Activated T-cell treated with anti-CD3 and anti-CD28 coated beads, Interleukin-2, amount 50 U/mL, for 72 hours (primary cell): ENCODE results near the gene MED26. TPM values are rescaled to one million over a fixed set of nuclear protein-coding genes. Genes with fewer than 3 reads are reported as not detected.

ENCODE experiments used
- ATAC-seq, 2 donors: fragments of 150-1000 bp; cut with Tn5 transposase; replicated peaks in 1 of 2; 2 replicates each; pipeline ENCODE4 v1.10.0; 2021; ENCODE audit warnings: moderate library complexity in 2 of 2, mild to moderate bottlenecking in 1 of 2
- DNase-seq, 2 donors: peaks; one replicate each; pipeline ENCODE4 v3.0.0; 2021 to 2022; ENCODE audit warnings: mixed read lengths in 1 of 2
- H3K27ac Mint-ChIP-seq: one replicate; pipeline ENCODE4 v1.8.0; 2022; ENCODE audit warnings: mild to moderate bottlenecking, moderate library complexity, mixed read lengths
- H3K27me3 Mint-ChIP-seq: one replicate; pipeline ENCODE4 v1.8.0; 2022; ENCODE audit warnings: low read depth, mixed read lengths
- H3K36me3 Mint-ChIP-seq, 2 donors: one replicate each; pipeline ENCODE4 v1.8.0; 2022; ENCODE audit warnings: mixed read lengths in 2 of 2, mild to moderate bottlenecking in 1 of 2; ENCODE audit not compliant: insufficient read depth in 2 of 2
- H3K4me1 Mint-ChIP-seq: one replicate; pipeline ENCODE4 v1.8.0; 2022; ENCODE audit warnings: low read depth, mixed read lengths
- H3K4me3 Mint-ChIP-seq, 2 donors: one replicate each; pipeline ENCODE4 v1.8.0; 2022; ENCODE audit warnings: mild to moderate bottlenecking in 2 of 2, mixed read lengths in 2 of 2, moderate library complexity in 2 of 2
- H3K9me3 Mint-ChIP-seq, 2 donors: one replicate each; pipeline ENCODE4 v1.8.0; 2022; ENCODE audit warnings: mixed read lengths in 2 of 2
- total RNA-seq, 2 donors: library from RNA; stranded (reverse); gene quantifications; one replicate each; pipeline ENCODE4 v1.2.3, GENCODE V29; 2022

Gene MED26
- total RNA-seq, 2 donors from 2014 or later: 18.6 to 20.2 TPM

- Mint-ChIP-seq H3K4me3 (no peak overlapping the region), H3K9me3 (no peaks in the 10 kb centered on the region), H3K36me3 (peaks cover 6 to 18% of the 10 kb centered on the region in 2 donors), H3K4me1 (peaks cover 26% of the 10 kb centered on the region), H3K27ac (peak overlapping the region; percentile 87), H3K27me3 (no peaks in the 10 kb centered on the region)
- ATAC-seq (no peak), DNase-seq (no peak)
These were observed 3.5 kb upstream of the MED26 start for GRCh38 chr19:16631465-16631864.

- ATAC-seq: peak; percentile 4 to 9
- H3K4me1 Mint-ChIP-seq: peaks cover 49% of the 10 kb centered on the region
These were observed 1.1 kb upstream of the MED26 start for GRCh38 chr19:16628984-16629691.

GRCh38 chr19:16627928-16628182 lies 149 bp downstream of the MED26 start:
- Mint-ChIP-seq H3K36me3 (peaks cover 6 to 22% of the 10 kb centered on the region in 2 donors), H3K4me1 (peaks cover 59% of the 10 kb centered on the region), H3K9me3 (no peaks in the 10 kb centered on the region), H3K27ac (no peak overlapping the region), H3K4me3 (peak overlapping the region; percentile 91 to 99), H3K27me3 (no peaks in the 10 kb centered on the region)
- ATAC-seq (no peak), DNase-seq (no peak)

More at GRCh38 chr19:16628984-16629691, 1.1 kb upstream of the MED26 start:
- Mint-ChIP-seq H3K4me3 (peak overlapping the region; percentile 77 to 99), H3K9me3 (no peaks in the 10 kb centered on the region), H3K27ac (peak overlapping the region; percentile 27), H3K27me3 (no peaks in the 10 kb centered on the region), H3K36me3 (peaks cover 6 to 22% of the 10 kb centered on the region in 2 donors)
- no peak for DNase-seq

- H3K36me3 Mint-ChIP-seq: peaks cover 4 to 19% of the 10 kb centered on the region in 2 donors
- ATAC-seq (no peak), DNase-seq (peak; percentile 29 to 30)
- peaks cover 55% of the 10 kb centered on the region for H3K4me1 Mint-ChIP-seq
- peak overlapping the region; percentile 91 to 98 for H3K4me3 Mint-ChIP-seq
- no peaks in the 10 kb centered on the region for H3K9me3 Mint-ChIP-seq
- peak overlapping the region; percentile 94 for H3K27ac Mint-ChIP-seq
- no peaks in the 10 kb centered on the region for H3K27me3 Mint-ChIP-seq
These were observed 644 bp downstream of the MED26 start for GRCh38 chr19:16627193-16627927.

GRCh38 chr19:16626796-16627192 lies 1.2 kb downstream of the MED26 start:
- Mint-ChIP-seq H3K4me1 (peaks cover 51% of the 10 kb centered on the region), H3K27me3 (no peaks in the 10 kb centered on the region), H3K9me3 (no peaks in the 10 kb centered on the region), H3K4me3 (peak overlapping the region; percentile 91 to 98), H3K36me3 (peaks cover 4 to 17% of the 10 kb centered on the region in 2 donors), H3K27ac (peak overlapping the region; percentile 94)
- peak; percentile 20 to 22 for DNase-seq
- ATAC-seq: no peak

GRCh38 chr19:16625163-16625958 lies 2.6 kb downstream of the MED26 start:
- H3K4me1 Mint-ChIP-seq: peaks cover 62% of the 10 kb centered on the region

GRCh38 chr19:16624236-16624635 lies 3.8 kb downstream of the MED26 start:
- Mint-ChIP-seq H3K36me3 (peaks cover 2 to 13% of the 10 kb centered on the region in 2 donors), H3K4me3 (no peak overlapping the region), H3K9me3 (no peaks in the 10 kb centered on the region), H3K27me3 (no peaks in the 10 kb centered on the region), H3K27ac (no peak overlapping the region), H3K4me1 (peaks cover 59% of the 10 kb centered on the region)
- no peak for ATAC-seq
- no peak for DNase-seq

More at GRCh38 chr19:16625163-16625958, 2.6 kb downstream of the MED26 start:
- Mint-ChIP-seq H3K9me3 (no peaks in the 10 kb centered on the region), H3K27me3 (no peaks in the 10 kb centered on the region), H3K27ac (peak overlapping the region; percentile 75), H3K4me3 (peak overlapping the region; percentile 42 to 91), H3K36me3 (peaks cover 2 to 15% of the 10 kb centered on the region in 2 donors)
- DNase-seq: no peak
- ATAC-seq: no peak

GRCh38 chr19:16623576-16623975 lies 4.4 kb downstream of the MED26 start:
- Mint-ChIP-seq H3K4me1 (peaks cover 61% of the 10 kb centered on the region), H3K36me3 (peaks cover 2 to 13% of the 10 kb centered on the region in 2 donors), H3K9me3 (no peaks in the 10 kb centered on the region), H3K4me3 (no peak overlapping the region), H3K27ac (no peak overlapping the region), H3K27me3 (no peaks in the 10 kb centered on the region)
- no peak for DNase-seq
- no peak for ATAC-seq

GRCh38 chr19:16623066-16623465 lies 4.9 kb downstream of the MED26 start:
- DNase-seq (no peak), ATAC-seq (no peak)
- Mint-ChIP-seq H3K27ac (no peak overlapping the region), H3K27me3 (no peaks in the 10 kb centered on the region), H3K9me3 (no peaks in the 10 kb centered on the region), H3K4me3 (no peak overlapping the region), H3K36me3 (peaks cover 2 to 13% of the 10 kb centered on the region in 2 donors), H3K4me1 (peaks cover 66% of the 10 kb centered on the region)

GRCh38 chr19:16621165-16621800 lies 6.7 kb downstream of the MED26 start:
- Mint-ChIP-seq H3K4me1 (peaks cover 74% of the 10 kb centered on the region), H3K9me3 (no peaks in the 10 kb centered on the region), H3K27ac (no peak overlapping the region), H3K27me3 (no peaks in the 10 kb centered on the region), H3K4me3 (no peak overlapping the region), H3K36me3 (peaks cover 2 to 7% of the 10 kb centered on the region in 2 donors)
- no peak for DNase-seq
- ATAC-seq: no peak

GRCh38 chr19:16620584-16620983 lies 7.4 kb downstream of the MED26 start:
- H3K9me3 Mint-ChIP-seq: no peaks in the 10 kb centered on the region
- no peaks in the 10 kb centered on the region for H3K27me3 Mint-ChIP-seq
- H3K27ac Mint-ChIP-seq: no peak overlapping the region
- H3K4me1 Mint-ChIP-seq: peaks cover 73% of the 10 kb centered on the region
- no peak overlapping the region for H3K4me3 Mint-ChIP-seq
- peaks cover under 1 to 6% of the 10 kb centered on the region in 2 donors for H3K36me3 Mint-ChIP-seq
- no peak for ATAC-seq
- no peak for DNase-seq

- Mint-ChIP-seq H3K36me3 (peaks cover 0 to 2% of the 10 kb centered on the region in 2 donors), H3K4me3 (no peak overlapping the region), H3K27me3 (no peaks in the 10 kb centered on the region), H3K9me3 (no peaks in the 10 kb centered on the region), H3K4me1 (peaks cover 73% of the 10 kb centered on the region), H3K27ac (no peak overlapping the region)
- DNase-seq (no peak), ATAC-seq (no peak)
These were observed 8.0 kb downstream of the MED26 start for GRCh38 chr19:16620018-16620417.
